ENCODE results near the gene TNRC6B. TPM values are rescaled to one million over a fixed set of nuclear protein-coding genes. Genes with fewer than 3 reads are reported as not detected.

TNRC6B gene
- total and polyA plus RNA-seq, 2 experiments from 2014 or later = 23.7 to 25.8 TPM

- Histone ChIP-seq H3K27me3 (no peaks in the 10 kb centered on the region), H3K79me2 (peaks cover 100% of the 10 kb centered on the region), H3K36me3 (replicated peaks; ENCODE audit: insufficient read depth, low read depth) (no peaks in the 10 kb centered on the region), H3K4me2 (no peak overlapping the region), H3K4me1 (ENCODE audit: insufficient read depth) (peaks cover 16% of the 10 kb centered on the region), H2AFZ (no peak overlapping the region), H3K27ac (no peak overlapping the region), H3K9me3 (ENCODE audit: low read depth) (no peaks in the 10 kb centered on the region), H3K4me3 (no peak overlapping the region), H4K20me1 (ENCODE audit: insufficient read depth, poor library complexity, severe bottlenecking) (peaks cover 67% of the 10 kb centered on the region), H3K9me2 (replicated peaks; ENCODE audit: insufficient read depth) (no peaks in the 10 kb centered on the region)
- TF ChIP-seq EZH2phosphoT487 (IDR thresholded peaks at IDR 0.05; ENCODE audit: low read depth, severe bottlenecking, unreplicated experiment) (no peak), EZH2 (IDR thresholded peaks at IDR 0.05; ENCODE audit: borderline replicate concordance) (no peak), CTCF (IDR thresholded peaks at IDR 0.05; ENCODE audit: poor library complexity) (no peak)
- WGBS (ENCODE audit: low lambda C conversion rate, missing lambda C conversion rate) = 73% methylated on average over 5 of the region's 5 CpGs
- no peak for DNase-seq (ENCODE audit: low spot score)
Measured at GRCh38 chr22:40203572-40203971, 25.8 kb downstream of the TNRC6B start.

- no peaks in the 10 kb centered on the region for H3K9me3 ChIP-seq (ENCODE audit: low read depth)
- H3K79me2 ChIP-seq = peaks cover 100% of the 10 kb centered on the region
- H3K27me3 ChIP-seq = no peaks in the 10 kb centered on the region
- H3K36me3 ChIP-seq (replicated peaks; ENCODE audit: insufficient read depth, low read depth) = no peaks in the 10 kb centered on the region
- H3K4me2 ChIP-seq = peak overlapping the region; percentile 28
- H3K4me3 ChIP-seq = no peak overlapping the region
- TF ChIP-seq CTCF (IDR thresholded peaks at IDR 0.05; ENCODE audit: poor library complexity) = no peak
- no peak for TF ChIP-seq EZH2 (IDR thresholded peaks at IDR 0.05; ENCODE audit: borderline replicate concordance)
- TF ChIP-seq EZH2phosphoT487 (IDR thresholded peaks at IDR 0.05; ENCODE audit: low read depth, severe bottlenecking, unreplicated experiment) = no peak
- DNase-seq (ENCODE audit: low spot score) = no peak
- WGBS (ENCODE audit: low lambda C conversion rate, missing lambda C conversion rate) = 54% methylated on average over 5 of the region's 5 CpGs
- no peaks in the 10 kb centered on the region for H3K9me2 ChIP-seq (replicated peaks; ENCODE audit: insufficient read depth)
- H3K4me1 ChIP-seq (ENCODE audit: insufficient read depth) = peaks cover 16% of the 10 kb centered on the region
- peaks cover 68% of the 10 kb centered on the region for H4K20me1 ChIP-seq (ENCODE audit: insufficient read depth, poor library complexity, severe bottlenecking)
- H2AFZ ChIP-seq = no peak overlapping the region
- H3K27ac ChIP-seq = no peak overlapping the region
Measured at GRCh38 chr22:40204321-40205116, 26.8 kb downstream of the TNRC6B start.

- H3K79me2 ChIP-seq = peaks cover 99% of the 10 kb centered on the region
- TF ChIP-seq EZH2 (IDR thresholded peaks at IDR 0.05; ENCODE audit: borderline replicate concordance) = no peak
- TF ChIP-seq EZH2phosphoT487 (IDR thresholded peaks at IDR 0.05; ENCODE audit: low read depth, severe bottlenecking, unreplicated experiment) = no peak
- no peak for TF ChIP-seq CTCF (IDR thresholded peaks at IDR 0.05; ENCODE audit: poor library complexity)
- H3K4me3 ChIP-seq = no peak overlapping the region
- H2AFZ ChIP-seq = no peak overlapping the region
- H3K9me2 ChIP-seq (replicated peaks; ENCODE audit: insufficient read depth) = no peaks in the 10 kb centered on the region
- peaks cover 71% of the 10 kb centered on the region for H4K20me1 ChIP-seq (ENCODE audit: insufficient read depth, poor library complexity, severe bottlenecking)
- 92% methylated on average over 15 of the region's 15 CpGs for WGBS (ENCODE audit: low lambda C conversion rate, missing lambda C conversion rate)
- H3K4me2 ChIP-seq = no peak overlapping the region
- H3K4me1 ChIP-seq (ENCODE audit: insufficient read depth) = peaks cover 18% of the 10 kb centered on the region
- H3K36me3 ChIP-seq (replicated peaks; ENCODE audit: insufficient read depth, low read depth) = no peaks in the 10 kb centered on the region
- no peaks in the 10 kb centered on the region for H3K9me3 ChIP-seq (ENCODE audit: low read depth)
- no peak overlapping the region for H3K27ac ChIP-seq
- DNase-seq (ENCODE audit: low spot score) = no peak
- H3K27me3 ChIP-seq = no peaks in the 10 kb centered on the region
Measured at GRCh38 chr22:40206561-40206960, 28.8 kb downstream of the TNRC6B start.
